ENCODE results near the gene BTBD9.

- TF ChIP-seq EZH2 (IDR thresholded peaks at IDR 0.05; ENCODE audit: insufficient read depth, poor library complexity, severe bottlenecking) (no peak), EZH2phosphoT487 (IDR thresholded peaks at IDR 0.05; ENCODE audit: insufficient read depth, low read depth) (no peak)
Observed at GRCh38 chr6:38212116-38212515, 427.6 kb downstream of the BTBD9 start.

All from GM23248 (cell line).